Calu3 (cell line): ENCODE data around the gene CXXC5. TPM values are rescaled to one million over a fixed set of nuclear protein-coding genes. Genes with fewer than 3 reads are reported as not detected.
A peak's percentile ranks its signal among the peaks of the same experiment; 100 is the strongest.

Experiments used
- BruUV-seq: library from RNA; stranded (reverse); fragments of 400-500 nt; replicated peaks from 2 replicates; lab custom pipeline; 2021; lab: Mats Ljungman, UMichigan
- CTCF ChIA-PET: fragments of 300-600 bp; sonication (Branson Sonifier 250); formaldehyde crosslinking; loops from one replicate; lab custom pipeline; 2022; ENCODE audit warnings: antibody characterized with exemption; lab: Charles Lee
- DNase-seq: peaks from one replicate; pipeline ENCODE4 v3.0.0; 2022
- H3K27ac Mint-ChIP-seq: one replicate; pipeline ENCODE4 v1.8.0; 2022; ENCODE audit warnings: mixed read lengths; ENCODE audit not compliant: unreplicated experiment
- H3K27me3 Mint-ChIP-seq: one replicate; pipeline ENCODE4 v1.8.0; 2022; ENCODE audit warnings: mixed read lengths; ENCODE audit not compliant: unreplicated experiment
- H3K36me3 Mint-ChIP-seq: one replicate; pipeline ENCODE4 v1.8.0; 2022; ENCODE audit warnings: mild to moderate bottlenecking, moderate library complexity, mixed read lengths; ENCODE audit not compliant: insufficient read depth, unreplicated experiment
- H3K4me1 Mint-ChIP-seq: one replicate; pipeline ENCODE4 v1.8.0; 2022; ENCODE audit warnings: mild to moderate bottlenecking, low read depth, mixed read lengths; ENCODE audit not compliant: unreplicated experiment
- H3K4me3 Mint-ChIP-seq: one replicate; pipeline ENCODE4 v1.8.0; 2022; ENCODE audit warnings: mild to moderate bottlenecking, low read depth, moderate library complexity, mixed read lengths; ENCODE audit not compliant: unreplicated experiment
- H3K9me3 Mint-ChIP-seq: one replicate; pipeline ENCODE4 v1.8.0; 2022; ENCODE audit warnings: low read depth, mixed read lengths; ENCODE audit not compliant: unreplicated experiment
- CTCF ChIP-seq: fragments of 200-600 bp; IDR thresholded peaks from one replicate; pipeline ENCODE4 v1.8.0; 2022; ENCODE audit warnings: antibody characterized with exemption; ENCODE audit not compliant: unreplicated experiment
- intact Hi-C: fragments of 100-400 bp; cut with micrococcal nuclease; formaldehyde crosslinking; loops from one replicate; pipeline ENCODE4 v1.10.0; 2022; ENCODE audit not compliant: unreplicated experiment
- total RNA-seq: library from RNA; stranded (reverse); gene quantifications from 2 replicates; pipeline ENCODE4 v1.2.3, GENCODE V29; 2022

Gene CXXC5
- total RNA-seq, 1 experiment from 2014 or later = 69.1 TPM

- no peak for TF ChIP-seq CTCF
- Mint-ChIP-seq H3K27ac (peak overlapping the region; percentile 48), H3K36me3 (peaks cover 9% of the 10 kb centered on the region), H3K9me3 (no peaks in the 10 kb centered on the region), H3K4me1 (peaks cover 34% of the 10 kb centered on the region), H3K27me3 (peaks cover 5% of the 10 kb centered on the region), H3K4me3 (no peak overlapping the region)
- BruUV-seq = no TSS peak
- intact Hi-C loops = no loop called here
- DNase-seq = no peak
- CTCF ChIA-PET = interaction anchor here (0.6 to 0.7 kb wide), 3 partner anchors 9 to 120 kb away, joined by 3 to 5 read pairs (median 3); no protein-coding TSS in a partner anchor
These were observed 57.8 kb downstream of the CXXC5 start for GRCh38 chr5:139705655-139706587.

DNA sequence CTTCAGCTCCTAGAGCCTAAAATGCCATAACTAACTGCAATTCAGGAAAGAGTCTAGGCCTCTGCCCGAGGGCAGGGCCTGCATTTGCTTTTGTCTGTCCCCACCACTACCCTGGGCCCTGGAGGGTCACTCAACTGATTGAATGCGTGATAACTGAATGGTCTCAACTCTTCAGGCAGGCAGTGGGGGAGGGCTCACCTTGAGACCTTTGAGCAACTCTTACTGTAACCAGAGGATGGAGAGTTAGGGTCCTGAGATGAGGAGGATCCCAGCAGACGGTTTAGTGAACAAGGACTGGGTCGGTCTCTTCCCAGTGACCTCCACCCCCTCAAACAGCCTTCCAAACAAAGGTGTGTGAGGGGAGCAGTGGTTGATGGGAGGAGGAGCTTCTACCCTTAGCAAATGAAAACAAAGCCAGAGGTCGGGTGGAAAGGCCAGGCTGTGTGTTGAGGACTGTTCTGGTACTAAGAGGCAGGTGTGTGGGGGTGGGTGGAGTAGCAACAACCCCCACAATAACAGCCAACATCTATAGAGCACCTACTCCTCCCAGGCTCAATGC lies 59.4 kb downstream of the CXXC5 start:
- H3K36me3 Mint-ChIP-seq = peaks cover 9% of the 10 kb centered on the region
- peaks cover 20% of the 10 kb centered on the region for H3K27me3 Mint-ChIP-seq
- TF ChIP-seq CTCF = no peak
- peaks cover 17% of the 10 kb centered on the region for H3K4me1 Mint-ChIP-seq
- no peak for DNase-seq
- no peak overlapping the region for H3K27ac Mint-ChIP-seq
- no peak overlapping the region for H3K4me3 Mint-ChIP-seq
- H3K9me3 Mint-ChIP-seq = no peaks in the 10 kb centered on the region
- BruUV-seq = no TSS peak
- intact Hi-C loops = no loop called here
- CTCF ChIA-PET = interaction anchor here (0.6 kb wide), 1 partner anchor 123 kb away, joined by 5 read pairs; no protein-coding TSS in a partner anchor

DNA sequence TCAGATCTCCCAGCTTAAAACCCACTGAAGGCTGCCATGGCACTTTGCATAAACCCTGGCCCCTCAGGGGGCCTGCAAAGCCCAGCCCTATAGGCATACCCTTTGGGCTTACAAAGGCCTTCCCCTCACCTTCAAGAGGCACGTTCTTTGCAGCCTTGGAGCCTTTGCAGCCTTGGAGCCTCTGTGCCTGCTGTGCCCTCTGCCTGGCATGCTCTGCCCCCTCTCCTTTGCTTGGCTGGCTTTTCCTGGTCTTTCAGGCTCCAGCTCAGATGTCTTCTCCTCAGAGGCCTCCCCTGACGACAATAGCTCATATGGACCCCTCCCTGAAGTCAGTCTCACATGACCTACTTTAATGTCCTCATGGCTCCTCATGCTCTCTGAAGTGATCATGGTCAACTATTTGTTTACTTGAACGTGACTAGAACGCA lies 60.3 kb downstream of the CXXC5 start:
- CTCF ChIA-PET = interaction anchor here (0.6 to 1.9 kb wide), 3 partner anchors 19 to 55 kb away, joined by 3 to 5 read pairs (median 3); no protein-coding TSS in a partner anchor
- peaks cover 16% of the 10 kb centered on the region for H3K4me1 Mint-ChIP-seq
- BruUV-seq = no TSS peak
- H3K27me3 Mint-ChIP-seq = peaks cover 28% of the 10 kb centered on the region
- no peak for TF ChIP-seq CTCF
- DNase-seq = no peak
- H3K27ac Mint-ChIP-seq = peak overlapping the region; percentile 17
- peaks cover 9% of the 10 kb centered on the region for H3K36me3 Mint-ChIP-seq
- intact Hi-C loops = no loop called here
- no peaks in the 10 kb centered on the region for H3K9me3 Mint-ChIP-seq
- H3K4me3 Mint-ChIP-seq = peak overlapping the region; percentile 57

DNA sequence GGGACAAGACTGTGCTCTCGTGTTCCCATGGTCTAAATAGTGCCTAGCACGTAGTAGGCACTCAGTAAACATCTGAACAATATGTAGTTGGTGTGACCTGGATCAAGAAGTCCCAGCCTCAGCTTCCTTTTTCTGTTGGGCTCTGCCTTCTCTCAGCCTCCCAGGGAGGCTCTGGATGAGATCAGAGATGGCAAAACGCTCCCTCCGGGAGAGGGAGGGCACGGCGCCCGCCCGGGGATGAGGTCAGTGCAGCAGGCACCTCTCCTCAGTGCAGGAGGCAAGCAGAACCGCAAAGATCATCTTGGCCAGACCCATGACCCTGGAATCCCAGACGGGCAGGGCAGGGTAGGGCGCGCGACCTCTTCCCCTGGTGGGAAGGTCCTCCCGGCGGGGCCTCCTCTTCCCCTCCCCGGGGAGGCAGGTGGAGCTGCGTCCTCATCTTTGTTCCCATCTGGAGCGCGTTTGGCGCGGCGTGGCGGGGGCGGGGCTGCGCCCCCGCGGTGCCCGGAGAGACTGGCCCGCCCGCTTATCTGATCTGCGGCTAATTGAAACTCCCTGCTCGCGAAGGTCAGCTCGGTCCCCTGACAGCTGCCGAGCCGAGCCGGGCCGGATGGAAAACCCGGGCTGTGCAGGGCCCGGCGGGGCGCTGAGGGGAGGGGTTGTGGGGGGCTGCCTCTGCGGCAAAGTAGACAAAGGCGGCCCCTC lies 60.9 kb downstream of the CXXC5 start:
- no TSS peak for BruUV-seq
- intact Hi-C loops = no loop called here
- Mint-ChIP-seq H3K27me3 (peaks cover 28% of the 10 kb centered on the region), H3K4me1 (peaks cover 16% of the 10 kb centered on the region), H3K27ac (peak overlapping the region; percentile 17), H3K36me3 (peaks cover 9% of the 10 kb centered on the region), H3K4me3 (peak overlapping the region; percentile 57), H3K9me3 (no peaks in the 10 kb centered on the region)
- CTCF ChIA-PET = interaction anchor here (1.1 to 1.9 kb wide), 3 partner anchors 12 to 55 kb away, joined by 3 to 6 read pairs (median 5); no protein-coding TSS in a partner anchor
- DNase-seq = no peak
- TF ChIP-seq CTCF = no peak
